ENCODE measurements around the gene GLIS1. TPM values are rescaled to one million over a fixed set of nuclear protein-coding genes. Genes with fewer than 3 reads are reported as not detected.

Gene GLIS1
- total RNA-seq, 1 experiment from 2014 or later: 0.13 TPM

DNA sequence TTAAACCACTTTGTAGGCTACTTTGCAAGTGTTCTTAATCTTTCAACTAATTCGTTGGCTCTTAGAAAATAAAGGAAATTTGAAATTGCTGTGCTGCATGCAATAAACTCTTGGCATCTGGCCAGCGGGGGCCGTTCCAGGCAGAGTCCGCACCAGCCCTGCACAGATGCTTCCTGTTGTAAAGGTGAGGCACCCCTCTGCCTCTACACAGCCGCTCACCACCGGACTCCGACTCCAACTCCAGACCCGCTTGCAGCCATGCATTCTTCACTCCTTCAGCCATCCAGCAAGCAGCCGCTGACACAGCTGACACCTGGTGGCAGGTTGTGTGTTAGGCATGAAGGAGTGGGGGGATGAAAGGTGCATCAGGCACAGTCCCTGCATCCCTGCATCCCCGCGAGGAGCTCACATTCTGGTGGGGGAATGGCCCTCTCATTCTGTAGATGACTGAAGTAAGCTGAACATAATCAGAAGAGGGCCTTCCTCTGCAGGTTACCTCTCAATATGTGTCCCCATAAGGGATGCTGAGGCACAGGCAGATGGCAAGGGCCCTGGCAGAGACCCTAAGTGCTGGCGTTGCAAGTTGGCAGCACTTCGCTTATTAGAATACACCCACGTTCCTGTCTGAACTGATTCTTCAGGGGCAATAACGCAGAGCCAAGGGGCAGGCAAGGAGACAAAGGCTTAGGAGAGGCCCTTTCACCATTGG, 56.8 kb downstream of the GLIS1 start:
- ChIA-PET POLR2A (ENCODE audit: low non-redundant PET) (no interaction called here), CTCF (no interaction called here)
- H3K36me3 ChIP-seq (ENCODE audit: insufficient read depth, low read length, poor library complexity, severe bottlenecking): no peaks in the 10 kb centered on the region
- H3K4me3 ChIP-seq (ENCODE audit: low read depth, low read length, poor library complexity, severe bottlenecking): no peak overlapping the region
- no peak for TF ChIP-seq EZH2 (IDR thresholded peaks at IDR 0.05; ENCODE audit: borderline replicate concordance, low read depth, low read length, poor library complexity, severe bottlenecking)
- TF ChIP-seq, protein P1, sequence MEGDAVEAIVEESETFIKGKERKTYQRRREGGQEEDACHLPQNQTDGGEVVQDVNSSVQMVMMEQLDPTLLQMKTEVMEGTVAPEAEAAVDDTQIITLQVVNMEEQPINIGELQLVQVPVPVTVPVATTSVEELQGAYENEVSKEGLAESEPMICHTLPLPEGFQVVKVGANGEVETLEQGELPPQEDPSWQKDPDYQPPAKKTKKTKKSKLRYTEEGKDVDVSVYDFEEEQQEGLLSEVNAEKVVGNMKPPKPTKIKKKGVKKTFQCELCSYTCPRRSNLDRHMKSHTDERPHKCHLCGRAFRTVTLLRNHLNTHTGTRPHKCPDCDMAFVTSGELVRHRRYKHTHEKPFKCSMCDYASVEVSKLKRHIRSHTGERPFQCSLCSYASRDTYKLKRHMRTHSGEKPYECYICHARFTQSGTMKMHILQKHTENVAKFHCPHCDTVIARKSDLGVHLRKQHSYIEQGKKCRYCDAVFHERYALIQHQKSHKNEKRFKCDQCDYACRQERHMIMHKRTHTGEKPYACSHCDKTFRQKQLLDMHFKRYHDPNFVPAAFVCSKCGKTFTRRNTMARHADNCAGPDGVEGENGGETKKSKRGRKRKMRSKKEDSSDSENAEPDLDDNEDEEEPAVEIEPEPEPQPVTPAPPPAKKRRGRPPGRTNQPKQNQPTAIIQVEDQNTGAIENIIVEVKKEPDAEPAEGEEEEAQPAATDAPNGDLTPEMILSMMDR (conservative IDR thresholded peaks at IDR 0.05; ENCODE audit: low read depth, low read length): peak; percentile 43
- H3K27ac ChIP-seq (ENCODE audit: low read depth, low read length, poor library complexity, severe bottlenecking): no peak overlapping the region
- BruUV-seq (replicated peaks): no TSS peak
- H3K4me1 ChIP-seq (ENCODE audit: insufficient read depth, low read length, poor library complexity, severe bottlenecking): peaks cover 13% of the 10 kb centered on the region
- DNase-seq (ENCODE audit: low spot score): peak; percentile 12
- peaks cover 5% of the 10 kb centered on the region for H3K27me3 ChIP-seq (replicated peaks; ENCODE audit: insufficient read depth, low read depth, low read length, poor library complexity)
- intact Hi-C loops (cut with micrococcal nuclease; ENCODE audit: unreplicated experiment): loop anchor here (5.0 kb wide), 1 partner anchor 195 kb away; no protein-coding TSS in a partner anchor
- no peaks in the 10 kb centered on the region for H3K9me3 ChIP-seq (ENCODE audit: low read depth, low read length, poor library complexity, severe bottlenecking)

DNA sequence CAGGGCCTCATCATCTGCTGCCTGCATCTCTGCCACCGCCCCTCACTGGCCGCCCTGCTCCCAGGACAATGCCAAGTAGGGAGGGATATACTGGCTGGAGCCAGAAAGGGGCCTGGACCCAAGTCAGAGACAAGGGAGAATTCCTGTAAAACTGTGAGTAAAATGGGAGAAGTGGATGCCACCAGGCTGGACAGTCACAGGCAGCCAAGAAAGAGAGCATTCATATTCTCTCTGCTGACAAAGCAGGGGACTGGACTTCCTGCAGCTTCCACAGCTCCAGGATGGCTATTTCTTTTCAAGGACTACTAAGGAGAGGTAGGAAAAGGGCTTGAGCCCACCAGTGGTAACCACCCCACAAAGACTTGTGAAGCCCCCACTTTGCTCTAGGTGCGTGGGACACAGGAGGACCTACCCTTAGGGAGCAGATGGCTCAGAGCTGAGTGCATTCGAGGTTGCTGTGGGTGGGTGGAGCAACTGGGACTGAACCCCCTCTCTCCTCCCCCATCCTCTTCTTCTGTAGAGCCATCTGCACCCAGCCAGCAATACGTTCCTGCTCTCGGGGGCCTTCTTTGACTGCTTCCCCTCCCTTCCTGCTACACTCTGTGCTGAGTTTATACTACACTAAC, 57.5 kb downstream of the GLIS1 start:
- Histone ChIP-seq H3K4me1 (ENCODE audit: insufficient read depth, low read length, poor library complexity, severe bottlenecking) (peaks cover 13% of the 10 kb centered on the region), H3K4me3 (ENCODE audit: low read depth, low read length, poor library complexity, severe bottlenecking) (no peak overlapping the region), H3K27me3 (replicated peaks; ENCODE audit: insufficient read depth, low read depth, low read length, poor library complexity) (peaks cover 5% of the 10 kb centered on the region), H3K9me3 (ENCODE audit: low read depth, low read length, poor library complexity, severe bottlenecking) (no peaks in the 10 kb centered on the region), H3K36me3 (ENCODE audit: insufficient read depth, low read length, poor library complexity, severe bottlenecking) (no peaks in the 10 kb centered on the region), H3K27ac (ENCODE audit: low read depth, low read length, poor library complexity, severe bottlenecking) (no peak overlapping the region)
- DNase-seq (ENCODE audit: low spot score): no peak
- ChIA-PET POLR2A (ENCODE audit: low non-redundant PET) (no interaction called here), CTCF (no interaction called here)
- TF ChIP-seq EZH2 (IDR thresholded peaks at IDR 0.05; ENCODE audit: borderline replicate concordance, low read depth, low read length, poor library complexity, severe bottlenecking): no peak
- TF ChIP-seq, protein P1 (conservative IDR thresholded peaks at IDR 0.05; ENCODE audit: low read depth, low read length): no peak
- no TSS peak for BruUV-seq (replicated peaks)
- intact Hi-C loops (cut with micrococcal nuclease; ENCODE audit: unreplicated experiment): loop anchor here (5.0 kb wide), 1 partner anchor 194 kb away; no protein-coding TSS in a partner anchor

DNA sequence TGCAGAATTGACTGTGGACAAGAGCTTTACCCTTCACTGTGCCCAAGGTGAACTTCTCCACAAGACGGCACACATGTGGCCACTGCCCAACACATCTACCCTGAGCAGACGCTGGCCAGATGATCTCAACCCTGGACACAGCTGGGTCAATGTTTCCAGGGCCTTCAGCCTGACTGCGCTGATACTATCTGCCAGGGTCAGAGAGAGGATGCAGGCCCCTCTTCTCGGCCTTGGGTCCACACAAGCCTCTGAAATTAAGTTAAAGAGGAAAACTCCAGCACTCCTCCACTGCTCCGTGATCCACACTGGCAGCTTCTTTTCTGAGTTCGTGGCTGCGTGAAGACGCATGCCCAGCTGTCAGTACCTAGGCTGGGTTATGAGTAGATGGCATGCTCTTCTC, 58.1 kb downstream of the GLIS1 start:
- no peak for DNase-seq (ENCODE audit: low spot score)
- TF ChIP-seq EZH2 (IDR thresholded peaks at IDR 0.05; ENCODE audit: borderline replicate concordance, low read depth, low read length, poor library complexity, severe bottlenecking): no peak
- TF ChIP-seq, protein P1 (conservative IDR thresholded peaks at IDR 0.05; ENCODE audit: low read depth, low read length): no peak
- Histone ChIP-seq H3K4me3 (ENCODE audit: low read depth, low read length, poor library complexity, severe bottlenecking) (no peak overlapping the region), H3K36me3 (ENCODE audit: insufficient read depth, low read length, poor library complexity, severe bottlenecking) (no peaks in the 10 kb centered on the region), H3K27ac (ENCODE audit: low read depth, low read length, poor library complexity, severe bottlenecking) (no peak overlapping the region), H3K4me1 (ENCODE audit: insufficient read depth, low read length, poor library complexity, severe bottlenecking) (peaks cover 13% of the 10 kb centered on the region), H3K27me3 (replicated peaks; ENCODE audit: insufficient read depth, low read depth, low read length, poor library complexity) (peaks cover 3% of the 10 kb centered on the region), H3K9me3 (ENCODE audit: low read depth, low read length, poor library complexity, severe bottlenecking) (no peaks in the 10 kb centered on the region)
- ChIA-PET CTCF (no interaction called here), POLR2A (ENCODE audit: low non-redundant PET) (no interaction called here)
- intact Hi-C loops (cut with micrococcal nuclease; ENCODE audit: unreplicated experiment): loop anchor here (5.0 kb wide), 1 partner anchor 194 kb away; no protein-coding TSS in a partner anchor
- BruUV-seq (replicated peaks): no TSS peak

All from A673 (cell line).